Measurements from ENCODE around the gene RNF166. TPM values are rescaled to one million over a fixed set of nuclear protein-coding genes. Genes with fewer than 3 reads are reported as not detected.

RNF166 gene
- total RNA-seq, 1 experiment from 2014 or later: 19.8 TPM

GRCh38 chr16:88654363-88655052, 51.7 kb downstream of the RNF166 start:
- intact Hi-C loops (cut with micrococcal nuclease; ENCODE audit: unreplicated experiment) (no loop called here), in situ Hi-C loops (cut with HindIII; ENCODE audit: low pct_unique_long_range_greater_than_20kb, low sequenced_read_pairs) (no loop called here)
- no TSS peak for BruUV-seq (replicated peaks)
- ChIA-PET CTCF (no interaction called here), POLR2A (no interaction called here)
- Histone ChIP-seq H3K4me1 (ENCODE audit: control insufficient read depth, insufficient read depth, low read length) (peaks cover 11% of the 10 kb centered on the region), H3K4me3 (ENCODE audit: low read depth in 2 of 2, low read length in 2 of 2) (no peak overlapping the region), H3K9me3 (ENCODE audit: control insufficient read depth, insufficient read depth, low read depth, low read length) (no peaks in the 10 kb centered on the region), H3K27me3 (ENCODE audit: control insufficient read depth, insufficient read depth, low read length) (no peaks in the 10 kb centered on the region), H3K27ac (ENCODE audit: low read length) (no peak overlapping the region), H3K36me3 (ENCODE audit: control insufficient read depth, insufficient read depth, low read length) (peaks cover 6% of the 10 kb centered on the region; the same call in 1 of the 2 replicates)
- TF ChIP-seq TCF7L2 (IDR thresholded peaks at IDR 0.05; ENCODE audit: low read depth, low read length): no peak
- no peak for TF ChIP-seq REST (IDR thresholded peaks at IDR 0.05; ENCODE audit: insufficient read depth in 1 of 2, low read depth in 2 of 2, low read length in 1 of 2)
- no peak for TF ChIP-seq CTCF (IDR thresholded peaks at IDR 0.05)
- no peak for TF ChIP-seq SIN3A (IDR thresholded peaks at IDR 0.05; ENCODE audit: borderline replicate concordance, insufficient read depth, low read depth, low read length)
- TF ChIP-seq POLR2AphosphoS5 (IDR thresholded peaks at IDR 0.05; ENCODE audit: low read depth, low read length): no peak
- DNase-seq (ENCODE audit: low read depth, low spot score) (no peak), ATAC-seq (no peak)

GRCh38 chr16:88653596-88654362, 52.4 kb downstream of the RNF166 start:
- no peak overlapping the region for H3K27ac ChIP-seq (ENCODE audit: low read length)
- peaks cover 14% of the 10 kb centered on the region for H3K4me1 ChIP-seq (ENCODE audit: control insufficient read depth, insufficient read depth, low read length)
- TF ChIP-seq REST (IDR thresholded peaks at IDR 0.05; ENCODE audit: insufficient read depth in 1 of 2, low read depth in 2 of 2, low read length in 1 of 2): no peak
- TF ChIP-seq POLR2AphosphoS5 (IDR thresholded peaks at IDR 0.05; ENCODE audit: low read depth, low read length): no peak
- TF ChIP-seq CTCF (IDR thresholded peaks at IDR 0.05): no peak
- no peak for TF ChIP-seq TCF7L2 (IDR thresholded peaks at IDR 0.05; ENCODE audit: low read depth, low read length)
- no peak for TF ChIP-seq SIN3A (IDR thresholded peaks at IDR 0.05; ENCODE audit: borderline replicate concordance, insufficient read depth, low read depth, low read length)
- H3K4me3 ChIP-seq (ENCODE audit: low read depth in 2 of 2, low read length in 2 of 2): no peak overlapping the region
- in situ Hi-C loops (cut with HindIII; ENCODE audit: low pct_unique_long_range_greater_than_20kb, low sequenced_read_pairs) (no loop called here), intact Hi-C loops (cut with micrococcal nuclease; ENCODE audit: unreplicated experiment) (no loop called here)
- DNase-seq (ENCODE audit: low read depth, low spot score) (no peak), ATAC-seq (no peak)
- no TSS peak for BruUV-seq (replicated peaks)
- ChIA-PET POLR2A (no interaction called here), CTCF (no interaction called here)
- H3K9me3 ChIP-seq (ENCODE audit: control insufficient read depth, insufficient read depth, low read depth, low read length): no peaks in the 10 kb centered on the region
- H3K27me3 ChIP-seq (ENCODE audit: control insufficient read depth, insufficient read depth, low read length): no peaks in the 10 kb centered on the region
- H3K36me3 ChIP-seq (ENCODE audit: control insufficient read depth, insufficient read depth, low read length): peaks cover 6% of the 10 kb centered on the region; the same call in 1 of the 2 replicates
